ENCODE measurements around the gene LRRC8A.

LRRC8A gene

DNA sequence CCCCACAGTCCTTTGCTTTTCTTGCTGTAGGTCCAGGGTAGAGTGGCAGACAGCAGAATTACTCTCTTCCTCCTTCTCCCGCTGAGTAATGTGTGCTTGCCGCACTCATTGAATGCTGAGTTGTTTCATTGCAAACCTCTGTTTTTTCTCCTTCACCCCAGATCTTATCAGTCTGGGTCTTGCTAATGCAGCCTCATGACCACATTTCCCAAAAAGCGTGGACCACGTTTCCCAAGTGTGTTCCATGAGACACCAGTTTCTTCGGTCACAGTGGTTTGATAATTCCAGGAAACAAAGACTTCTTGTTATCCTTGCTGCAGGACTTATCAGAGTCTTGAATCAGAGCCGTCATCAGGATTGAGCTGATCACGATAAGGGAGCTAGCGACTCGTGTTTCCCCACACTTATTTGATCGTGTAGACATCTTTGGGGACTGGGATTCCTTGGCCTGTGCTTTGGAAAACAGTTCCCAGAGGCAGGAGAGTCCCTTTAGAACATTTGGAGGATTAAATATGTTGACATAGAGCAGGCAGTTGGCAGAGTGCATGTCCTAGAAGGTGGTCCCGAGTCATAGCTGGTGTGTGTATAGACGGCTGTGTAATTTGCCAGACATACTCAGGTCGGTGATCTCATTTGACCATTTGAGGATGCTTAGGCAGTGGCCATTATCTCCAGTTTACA, 4.4 kb downstream of the LRRC8A start:
- Histone ChIP-seq H3K4me1 (ENCODE audit: insufficient read depth, poor library complexity, severe bottlenecking) (peaks cover 43% of the 10 kb centered on the region), H3K27ac (ENCODE audit: poor library complexity, severe bottlenecking) (peak overlapping the region; percentile 91), H3K9me3 (ENCODE audit: severe bottlenecking) (no peaks in the 10 kb centered on the region), H3K4me3 (ENCODE audit: severe bottlenecking) (no peak overlapping the region), H3K36me3 (ENCODE audit: low read depth) (peaks cover 74% of the 10 kb centered on the region), H3K27me3 (ENCODE audit: insufficient read depth, poor library complexity, severe bottlenecking) (no peaks in the 10 kb centered on the region)
- no peak for ATAC-seq (ENCODE audit: low read depth)
- DNase-seq (ENCODE audit: low spot score): no peak
- TF ChIP-seq, protein P1, sequence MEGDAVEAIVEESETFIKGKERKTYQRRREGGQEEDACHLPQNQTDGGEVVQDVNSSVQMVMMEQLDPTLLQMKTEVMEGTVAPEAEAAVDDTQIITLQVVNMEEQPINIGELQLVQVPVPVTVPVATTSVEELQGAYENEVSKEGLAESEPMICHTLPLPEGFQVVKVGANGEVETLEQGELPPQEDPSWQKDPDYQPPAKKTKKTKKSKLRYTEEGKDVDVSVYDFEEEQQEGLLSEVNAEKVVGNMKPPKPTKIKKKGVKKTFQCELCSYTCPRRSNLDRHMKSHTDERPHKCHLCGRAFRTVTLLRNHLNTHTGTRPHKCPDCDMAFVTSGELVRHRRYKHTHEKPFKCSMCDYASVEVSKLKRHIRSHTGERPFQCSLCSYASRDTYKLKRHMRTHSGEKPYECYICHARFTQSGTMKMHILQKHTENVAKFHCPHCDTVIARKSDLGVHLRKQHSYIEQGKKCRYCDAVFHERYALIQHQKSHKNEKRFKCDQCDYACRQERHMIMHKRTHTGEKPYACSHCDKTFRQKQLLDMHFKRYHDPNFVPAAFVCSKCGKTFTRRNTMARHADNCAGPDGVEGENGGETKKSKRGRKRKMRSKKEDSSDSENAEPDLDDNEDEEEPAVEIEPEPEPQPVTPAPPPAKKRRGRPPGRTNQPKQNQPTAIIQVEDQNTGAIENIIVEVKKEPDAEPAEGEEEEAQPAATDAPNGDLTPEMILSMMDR (IDR thresholded peaks at IDR 0.05; ENCODE audit: poor library complexity, severe bottlenecking): no peak

DNA sequence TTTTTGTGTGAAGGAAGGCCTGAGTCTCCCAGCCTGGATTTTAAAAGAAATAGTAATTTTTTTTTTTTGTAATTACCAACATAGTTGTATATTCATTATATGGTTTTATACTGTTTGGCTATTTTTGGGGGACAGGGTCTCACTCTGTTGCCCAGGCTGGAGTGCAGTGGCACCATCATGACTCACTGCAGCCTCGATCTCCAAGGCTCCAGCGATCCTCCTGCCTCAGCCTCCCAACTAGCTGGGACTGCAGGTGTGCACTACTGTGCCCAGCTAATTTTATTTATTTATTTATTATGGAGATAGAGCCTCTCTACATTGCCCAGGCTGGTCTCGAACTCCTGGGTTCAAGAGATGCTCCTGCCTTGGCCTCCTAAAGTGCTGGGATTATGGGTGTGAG, 5.1 kb downstream of the LRRC8A start:
- H3K9me3 ChIP-seq (ENCODE audit: severe bottlenecking): no peaks in the 10 kb centered on the region
- ATAC-seq (ENCODE audit: low read depth) (no peak), DNase-seq (ENCODE audit: low spot score) (no peak)
- H3K36me3 ChIP-seq (ENCODE audit: low read depth): peaks cover 81% of the 10 kb centered on the region
- TF ChIP-seq, protein P1 (IDR thresholded peaks at IDR 0.05; ENCODE audit: poor library complexity, severe bottlenecking): no peak
- no peak overlapping the region for H3K4me3 ChIP-seq (ENCODE audit: severe bottlenecking)
- H3K27ac ChIP-seq (ENCODE audit: poor library complexity, severe bottlenecking): peak overlapping the region; percentile 91
- no peaks in the 10 kb centered on the region for H3K27me3 ChIP-seq (ENCODE audit: insufficient read depth, poor library complexity, severe bottlenecking)
- H3K4me1 ChIP-seq (ENCODE audit: insufficient read depth, poor library complexity, severe bottlenecking): peaks cover 50% of the 10 kb centered on the region

DNA sequence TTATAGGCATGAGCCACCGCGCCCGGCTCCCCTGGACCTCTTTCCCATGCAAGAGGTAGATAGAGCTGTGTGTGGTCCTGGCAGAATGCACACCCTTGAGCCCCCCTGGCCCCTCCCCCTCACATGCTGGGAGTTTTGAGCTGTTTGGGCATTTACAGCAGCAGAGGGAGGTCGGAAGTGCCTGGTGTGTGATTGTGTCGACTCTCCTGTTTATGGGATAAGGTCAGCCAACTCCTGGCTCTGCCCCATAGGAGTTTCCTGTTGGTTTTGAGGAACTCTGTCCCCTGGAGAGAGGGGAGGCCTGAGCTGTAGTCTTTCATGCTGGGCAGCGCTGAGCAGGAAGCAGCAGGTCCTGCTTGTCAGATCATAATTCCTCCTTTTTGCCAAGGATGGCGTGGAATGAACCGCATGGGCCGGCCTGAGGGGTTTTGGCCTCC, 6.0 kb downstream of the LRRC8A start:
- no peak overlapping the region for H3K4me3 ChIP-seq (ENCODE audit: severe bottlenecking)
- peaks cover 57% of the 10 kb centered on the region for H3K4me1 ChIP-seq (ENCODE audit: insufficient read depth, poor library complexity, severe bottlenecking)
- no peaks in the 10 kb centered on the region for H3K9me3 ChIP-seq (ENCODE audit: severe bottlenecking)
- ATAC-seq (ENCODE audit: low read depth): no peak
- DNase-seq (ENCODE audit: low spot score): no peak
- H3K27ac ChIP-seq (ENCODE audit: poor library complexity, severe bottlenecking): peak overlapping the region; percentile 91
- no peaks in the 10 kb centered on the region for H3K27me3 ChIP-seq (ENCODE audit: insufficient read depth, poor library complexity, severe bottlenecking)
- peaks cover 85% of the 10 kb centered on the region for H3K36me3 ChIP-seq (ENCODE audit: low read depth)
- TF ChIP-seq, protein P1 (IDR thresholded peaks at IDR 0.05; ENCODE audit: poor library complexity, severe bottlenecking): no peak

DNA sequence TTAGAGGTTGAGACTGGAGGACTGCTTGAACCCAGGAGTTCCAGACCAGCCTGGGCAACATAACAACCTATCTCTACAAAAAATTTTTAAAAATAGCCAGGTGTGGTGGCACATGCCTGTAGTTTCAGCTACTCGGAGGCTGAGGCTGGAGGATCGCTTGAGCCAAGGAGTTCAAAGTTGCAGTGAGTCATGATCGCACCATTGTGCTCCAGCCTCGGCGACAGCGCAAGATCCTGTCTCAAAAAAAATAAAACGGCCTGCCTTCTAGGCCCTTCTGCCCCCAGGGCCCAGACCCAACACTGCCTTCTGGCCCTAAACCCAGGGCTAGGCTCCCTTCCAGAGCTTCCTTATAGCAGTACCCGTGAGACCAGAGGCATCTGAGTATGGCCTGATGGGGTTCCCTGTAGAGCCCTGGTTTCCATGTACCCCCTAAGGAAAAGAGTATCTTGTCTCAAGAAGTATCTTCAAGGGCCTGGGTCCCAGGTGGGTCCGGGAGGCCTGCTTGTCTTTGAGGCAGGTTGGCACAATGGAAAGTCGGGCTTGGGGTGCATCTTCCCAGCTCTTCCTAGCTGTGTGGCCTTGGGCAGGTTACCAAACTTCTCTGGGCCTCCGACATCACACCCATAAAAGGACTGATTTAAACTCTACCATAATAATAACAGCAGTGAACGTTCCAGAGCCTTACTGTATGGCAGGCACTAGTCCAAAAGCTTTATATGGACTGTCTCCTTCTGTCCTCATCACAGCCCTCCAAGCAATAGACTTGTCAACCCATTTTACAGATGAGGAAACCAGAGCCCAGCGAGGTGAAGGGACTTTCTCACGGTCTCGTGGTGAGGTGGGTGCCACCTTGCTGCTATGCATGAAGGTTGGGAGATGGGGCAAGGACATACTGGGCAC, 9.6 kb downstream of the LRRC8A start:
- DNase-seq (ENCODE audit: low spot score) (no peak), ATAC-seq (ENCODE audit: low read depth) (no peak)
- no peak overlapping the region for H3K4me3 ChIP-seq (ENCODE audit: severe bottlenecking)
- H3K9me3 ChIP-seq (ENCODE audit: severe bottlenecking): no peaks in the 10 kb centered on the region
- H3K4me1 ChIP-seq (ENCODE audit: insufficient read depth, poor library complexity, severe bottlenecking): peaks cover 51% of the 10 kb centered on the region
- H3K27me3 ChIP-seq (ENCODE audit: insufficient read depth, poor library complexity, severe bottlenecking): no peaks in the 10 kb centered on the region
- TF ChIP-seq, protein P1 (IDR thresholded peaks at IDR 0.05; ENCODE audit: poor library complexity, severe bottlenecking): no peak
- peak overlapping the region; percentile 91 for H3K27ac ChIP-seq (ENCODE audit: poor library complexity, severe bottlenecking)
- peaks cover 88% of the 10 kb centered on the region for H3K36me3 ChIP-seq (ENCODE audit: low read depth)

Measured in RWPE2 (cell line).